HepG2 (cell line): ENCODE measurements around the gene WDR93. TPM values are rescaled to one million over a fixed set of nuclear protein-coding genes. Genes with fewer than 3 reads are reported as not detected.

ENCODE experiments used
- ATAC-seq: fragments of 200-7000 bp; cut with Tn5 transposase; 3 replicates; pipeline ENCODE4 v1.9.1; 2020; ENCODE audit warnings: mild to moderate bottlenecking, moderate library complexity
- BruUV-seq: library from RNA; stranded (reverse); fragments of 400-500 nt; replicated peaks from 2 replicates; lab custom pipeline; 2021; lab: Mats Ljungman, UMichigan
- CTCF ChIA-PET: fragments of 300-600 bp; formaldehyde crosslinking; extraction: SDS; loops from one replicate; lab custom pipeline; 2021; ENCODE audit warnings: low total read pairs, inconsistent platforms, low intra/inter-chr PET ratio; lab: Yijun Ruan, JAX
- POLR2A ChIA-PET: fragments of 350-600 bp; sonication (Branson Sonifier 250); formaldehyde crosslinking; loops from one replicate; lab custom pipeline; 2020; ENCODE audit warnings: antibody characterized with exemption, inconsistent platforms; lab: Yijun Ruan, JAX
- DNase-seq: peaks from one replicate; pipeline ENCODE4 v3.0.0-alpha.2; 2015; ENCODE audit warnings: low spot score
- FAIRE-seq: peaks from 3 replicates; lab custom pipeline; 2011; peaks lifted over from hg19 to GRCh38; lab: Jason Lieb, UNC
- H2AFZ ChIP-seq: one replicate; pipeline ENCODE4 v1.6.1; 2011; ENCODE audit warnings: low read length, inconsistent platforms
- H3K27ac ChIP-seq: fragments of 300-600 bp; 3 replicates; pipeline ENCODE4 v1.8.0; 2011; ENCODE audit warnings: mixed run types, mild to moderate bottlenecking, mixed read lengths, low read length, inconsistent platforms; ENCODE audit not compliant: insufficient read depth; ENCODE audit errors: extremely low read length
- H3K27me3 ChIP-seq, 2 experiments: fragments of 200-600 bp in 1 of 2; 2 replicates in 1 of 2; 3 replicates in 1 of 2; pipeline versions ENCODE4 v1.6.0 to v1.8.0; 2011; ENCODE audit warnings: low read length in 2 of 2, mild to moderate bottlenecking in 2 of 2, moderate library complexity in 2 of 2, inconsistent platforms in 1 of 2; ENCODE audit not compliant: insufficient read depth in 2 of 2, control insufficient read depth in 1 of 2
- H3K36me3 ChIP-seq, 2 experiments: fragments of 200-600 bp in 1 of 2; replicated peaks in 1 of 2; 2 replicates in 1 of 2; 3 replicates in 1 of 2; pipeline versions ENCODE4 v1.5.1 to v1.8.0; 2011; ENCODE audit warnings: low read length in 2 of 2, inconsistent platforms in 1 of 2; ENCODE audit not compliant: insufficient read depth in 2 of 2, control insufficient read depth in 1 of 2
- H3K4me1 ChIP-seq: 2 replicates; pipeline ENCODE4 v1.5.1; 2012; ENCODE audit warnings: low read length, inconsistent platforms; ENCODE audit not compliant: insufficient read depth
- H3K4me2 ChIP-seq: 2 replicates; pipeline ENCODE4 v1.6.0; 2011; ENCODE audit warnings: low read depth, low read length, inconsistent platforms
- H3K4me3 ChIP-seq, 3 experiments: fragments of 200-600 bp in 1 of 3; sonication (generic), shearing (Covaris generic) in 1 of 3; replicated peaks in 1 of 3; 2 replicates each; pipeline ENCODE4 v1.5.1; 2011 to 2016; ENCODE audit warnings: low read length in 3 of 3, inconsistent platforms in 2 of 3, low read depth in 2 of 3, mild to moderate bottlenecking in 2 of 3, control low read depth in 1 of 3, mixed read lengths in 1 of 3; ENCODE audit not compliant: insufficient read depth in 1 of 3
- H3K79me2 ChIP-seq: one replicate; pipeline ENCODE4 v1.6.1; 2011; ENCODE audit warnings: low read length, inconsistent platforms; ENCODE audit not compliant: insufficient read depth
- H3K9ac ChIP-seq: 2 replicates; pipeline ENCODE4 v1.6.0; 2011; ENCODE audit warnings: mild to moderate bottlenecking, low read depth, low read length, inconsistent platforms; ENCODE audit not compliant: insufficient read depth
- H3K9me3 ChIP-seq: 2 replicates; pipeline ENCODE4 v1.5.1; 2012; ENCODE audit warnings: mild to moderate bottlenecking, low read length
- H4K20me1 ChIP-seq: 2 replicates; pipeline ENCODE4 v1.6.0; 2011; ENCODE audit warnings: inconsistent platforms, mild to moderate bottlenecking, low read length, moderate library complexity; ENCODE audit not compliant: insufficient read depth
- AFF4 ChIP-seq: sonication (generic); formaldehyde crosslinking; IDR thresholded peaks from 2 replicates; pipeline ENCODE4 v1.4.0; 2020; ENCODE audit warnings: missing genetic modification reagents
- BRD4 ChIP-seq: sonication (generic); formaldehyde crosslinking; IDR thresholded peaks from 2 replicates; pipeline ENCODE4 v1.4.0; 2020; ENCODE audit warnings: missing genetic modification reagents
- ETV5 ChIP-seq: IDR thresholded peaks from 2 replicates; pipeline ENCODE4 v1.6.1; 2018; ENCODE audit warnings: missing biosample characterization, missing genetic modification reagents, inconsistent platforms, borderline replicate concordance
- KDM2A ChIP-seq: sonication (generic); formaldehyde crosslinking; IDR thresholded peaks from 2 replicates; pipeline ENCODE4 v1.4.0; 2020; ENCODE audit warnings: low read depth, missing genetic modification reagents, borderline replicate concordance
- KLF13 ChIP-seq: sonication (generic); formaldehyde crosslinking; IDR thresholded peaks from 2 replicates; pipeline ENCODE4 v1.4.0; 2020; ENCODE audit warnings: mild to moderate bottlenecking, missing genetic modification reagents
- NFYB ChIP-seq: sonication (generic); formaldehyde crosslinking; IDR thresholded peaks from 2 replicates; pipeline ENCODE4 v1.4.0; 2020; ENCODE audit warnings: missing genetic modification reagents
- NKX3-1 ChIP-seq: sonication (generic); formaldehyde crosslinking; IDR thresholded peaks from 2 replicates; pipeline ENCODE4 v1.5.0; 2020; ENCODE audit warnings: missing genetic modification reagents
- NRL ChIP-seq: sonication (generic); formaldehyde crosslinking; IDR thresholded peaks from 2 replicates; pipeline ENCODE4 v1.5.0; 2020; ENCODE audit warnings: missing genetic modification reagents, mild to moderate bottlenecking, moderate library complexity, borderline replicate concordance
- RARA ChIP-seq: IDR thresholded peaks from 2 replicates; pipeline ENCODE4 v1.6.1; 2016; ENCODE audit warnings: missing genetic modification reagents, missing compliant biosample characterization
- ZBTB10 ChIP-seq: sonication (generic); formaldehyde crosslinking; IDR thresholded peaks from 2 replicates; pipeline ENCODE4 v1.4.0; 2020; ENCODE audit warnings: missing genetic modification reagents, borderline replicate concordance
- ZFX ChIP-seq: sonication (generic); formaldehyde crosslinking; IDR thresholded peaks from 2 replicates; pipeline ENCODE4 v1.4.0; 2020; ENCODE audit warnings: mild to moderate bottlenecking, low read depth, missing genetic modification reagents, moderate library complexity
- ZNF121 ChIP-seq: sonication (generic); formaldehyde crosslinking; IDR thresholded peaks from 2 replicates; pipeline ENCODE4 v1.5.0; 2020; ENCODE audit warnings: mild to moderate bottlenecking, missing genetic modification reagents
- ZNF205 ChIP-seq: IDR thresholded peaks from 2 replicates; pipeline ENCODE4 v1.6.1; 2018; ENCODE audit warnings: missing biosample characterization, missing genetic modification reagents
- ZNF263 ChIP-seq: sonication (generic); formaldehyde crosslinking; IDR thresholded peaks from 2 replicates; pipeline ENCODE4 v1.4.0; 2020; ENCODE audit warnings: missing genetic modification reagents
- ZNF432 ChIP-seq: sonication (generic); formaldehyde crosslinking; IDR thresholded peaks from 2 replicates; pipeline ENCODE4 v1.5.0; 2020; ENCODE audit warnings: missing genetic modification reagents, mild to moderate bottlenecking, borderline replicate concordance
- ZNF558 ChIP-seq: sonication (generic); formaldehyde crosslinking; IDR thresholded peaks from 2 replicates; pipeline ENCODE4 v1.9.0; 2022; ENCODE audit warnings: mild to moderate bottlenecking, missing genetic modification reagents, borderline replicate concordance
- ZNF780A ChIP-seq: sonication (generic); formaldehyde crosslinking; IDR thresholded peaks from 2 replicates; pipeline ENCODE4 v1.8.0; 2022; ENCODE audit warnings: mild to moderate bottlenecking, missing genetic modification reagents, moderate library complexity
- WGBS: methylation state at CpG from one replicate; pipeline ENCODE4 v1.1.6; 2017; ENCODE audit warnings: low lambda C conversion rate; 5-methylcytosine and 5-hydroxymethylcytosine counted together
- in situ Hi-C: cut with HindIII; loops from 2 replicates; pipeline ENCODE4 v1.10.0; 2017; ENCODE audit warnings: low pct_unique_long_range_greater_than_20kb; ENCODE audit not compliant: extremely low pct_ligation_motif_present
- intact Hi-C: fragments of 100-400 bp; cut with micrococcal nuclease; formaldehyde crosslinking; loops from one replicate; pipeline ENCODE4 v1.10.0; 2022; ENCODE audit not compliant: unreplicated experiment
- polyA plus RNA-seq, 8 experiments: library from polyadenylated mRNA; depleted of rRNA in 3 of 8; stranded (reverse) in 7 of 8; unstranded in 1 of 8; fragments of >200 nt; fragmentation: Illumina TruSeq in 4 of 8; extraction: Trizol in 4 of 8; gene quantifications; 2 replicates each; pipeline versions ENCODE4 v1.2.1 to v1.2.3, GENCODE V29; 2011 to 2016; ENCODE audit warnings: low read depth in 4 of 8, missing spikeins in 1 of 8, mixed read lengths in 1 of 8; ENCODE audit not compliant: insufficient read depth in 1 of 8
- total RNA-seq, 5 experiments: library from RNA; depleted of rRNA; stranded (reverse); fragments of >200 nt; fragmentation: Illumina TruSeq; extraction: Trizol; gene quantifications; 2 replicates each; pipeline ENCODE4 v1.2.3, GENCODE V29; 2016; ENCODE audit warnings: low read depth in 1 of 5

The WDR93 gene
- total and polyA plus RNA-seq, 2 of the 13 experiments (the other 11 are each of a cell fraction or from before 2014, with no cell fraction given) = 0.07 TPM; not detected in 1

GRCh38 chr15:89660556-89660955 lies 30.1 kb upstream of the WDR93 start (continued):
- TF ChIP-seq AFF4 (CRISPR knock-in tag) = no peak
- no peak for TF ChIP-seq ZNF205 (CRISPR knock-in tag)
- no peak for TF ChIP-seq NRL (CRISPR knock-in tag)
- TF ChIP-seq BRD4 (CRISPR knock-in tag) = no peak

- Histone ChIP-seq H3K4me3 (peak overlapping the region in 2 of 3 experiments; percentile 19 to 34; a peak in 2 of 6 replicates), H3K9ac (peak overlapping the region; percentile 18; the same call in 1 of the 2 replicates), H4K20me1 (no peaks in the 10 kb centered on the region), H3K79me2 (no peaks in the 10 kb centered on the region), H3K27me3 (peaks cover 0 to 1% of the 10 kb centered on the region in 2 experiments; a peak in 1 of 5 replicates), H2AFZ (no peak overlapping the region), H3K9me3 (no peaks in the 10 kb centered on the region), H3K27ac (no peak overlapping the region), H3K36me3 (no peaks in the 10 kb centered on the region), H3K4me1 (peaks cover 28% of the 10 kb centered on the region), H3K4me2 (peak overlapping the region; percentile 51)
- WGBS = 21% methylated on average over 6 of the region's 11 CpGs
- CTCF ChIA-PET = no interaction called here
- DNase-seq (no peak), ATAC-seq (peak; percentile 66), FAIRE-seq (no peak)
- POLR2A ChIA-PET = no interaction called here
- intact Hi-C loops = no loop called here
- in situ Hi-C loops = no loop called here
- no TSS peak for BruUV-seq
- TF ChIP-seq KDM2A (CRISPR knock-in tag) = 0 out of 2 replicates have a peak, but pooled peaks have one; percentile 19
- TF ChIP-seq ZNF780A = no peak
- TF ChIP-seq ZNF121 (CRISPR knock-in tag) = no peak
- no peak for TF ChIP-seq ZNF558 (CRISPR knock-in tag)
- no peak for TF ChIP-seq KLF13 (CRISPR knock-in tag)
- TF ChIP-seq ZBTB10 (CRISPR knock-in tag) = no peak
- TF ChIP-seq ETV5 = peak; percentile 32; the same call in 1 of the 2 replicates
- peak; percentile 91 for TF ChIP-seq ZNF263 (CRISPR knock-in tag)
- TF ChIP-seq ZNF432 (CRISPR knock-in tag) = no peak
- TF ChIP-seq ZFX (CRISPR knock-in tag) = peak; percentile 53; the same call in 1 of the 2 replicates
- no peak for TF ChIP-seq NFYB (CRISPR knock-in tag)
- no peak for TF ChIP-seq RARA (CRISPR knock-in tag)
- TF ChIP-seq NKX3-1 (CRISPR knock-in tag) = no peak
Measured at GRCh38 chr15:89662893-89663626, 27.6 kb upstream of the WDR93 start.
